ENCODE measurements around the gene HERPUD1.

- TF ChIP-seq RAD21 (IDR thresholded peaks at IDR 0.05; ENCODE audit: low read depth), result no peak
- TF ChIP-seq EGR1 (IDR thresholded peaks at IDR 0.05), result no peak
- no peak for TF ChIP-seq MAX (IDR thresholded peaks at IDR 0.05)
- no peak for TF ChIP-seq REST (IDR thresholded peaks at IDR 0.05; ENCODE audit: low read depth)
- TF ChIP-seq TCF12 (IDR thresholded peaks at IDR 0.05; ENCODE audit: low read depth), result no peak
- TF ChIP-seq YY1 (IDR thresholded peaks at IDR 0.05; ENCODE audit: low read depth), result no peak
- no peak for TF ChIP-seq TAF1 (IDR thresholded peaks at IDR 0.05; ENCODE audit: low read depth)
- no peak for TF ChIP-seq CREB1 (IDR thresholded peaks at IDR 0.05; ENCODE audit: low read depth)
- TF ChIP-seq EP300 (IDR thresholded peaks at IDR 0.05; ENCODE audit: borderline replicate concordance), result no peak
- no peak for TF ChIP-seq USF1 (IDR thresholded peaks at IDR 0.05)
- no peak for TF ChIP-seq CEBPB (IDR thresholded peaks at IDR 0.05)
- no peak for TF ChIP-seq ZBTB7A (IDR thresholded peaks at IDR 0.05; ENCODE audit: low read depth)
Measured at GRCh38 chr16:56936491-56936890, 4.5 kb downstream of the HERPUD1 start.
